PFSK-1 (cell line): ENCODE measurements around the gene SLC18A3.

ENCODE experiments used
- POLR2AphosphoS5 ChIP-seq: IDR thresholded peaks from 2 replicates; pipeline ENCODE4 v1.6.1; 2012; ENCODE audit warnings: low read depth, mild to moderate bottlenecking, control low read depth, low read length, moderate library complexity
- REST ChIP-seq, 2 experiments: IDR thresholded peaks; 2 replicates each; pipeline versions ENCODE4 v1.6.1 to v1.8.0; 2011 to 2012; ENCODE audit warnings: low read depth in 2 of 2, low read length in 2 of 2, control low read depth in 1 of 2, inconsistent platforms in 1 of 2, mild to moderate bottlenecking in 1 of 2, moderate library complexity in 1 of 2; ENCODE audit not compliant: insufficient read depth in 1 of 2
- SIN3A ChIP-seq: IDR thresholded peaks from 2 replicates; pipeline ENCODE4 v1.6.1; 2012; ENCODE audit warnings: mild to moderate bottlenecking, low read length, moderate library complexity, borderline replicate concordance; ENCODE audit not compliant: insufficient read depth
- TAF1 ChIP-seq: IDR thresholded peaks from 2 replicates; pipeline ENCODE4 v1.6.1; 2012; ENCODE audit warnings: low read length, control low read depth, borderline replicate concordance; ENCODE audit not compliant: insufficient read depth

GRCh38 chr10:49575489-49576072 lies 34.5 kb upstream of the SLC18A3 start:
- TF ChIP-seq REST (IDR thresholded peaks at IDR 0.05; ENCODE audit: insufficient read depth in 1 of 2, low read depth in 2 of 2, low read length in 2 of 2) (no peak), POLR2AphosphoS5 (no peak), TAF1 (no peak), SIN3A (no peak)
